Measurements from ENCODE around the gene MGRN1.

MGRN1 gene

GRCh38 chr16:4686497-4687210, 62.0 kb downstream of the MGRN1 start:
- DNase-seq (ENCODE audit: low read depth in 3 of 3) = no peak

- no peak for DNase-seq (ENCODE audit: low read depth in 3 of 3)
Observed at GRCh38 chr16:4687416-4687815, 62.8 kb downstream of the MGRN1 start.

- no peak for DNase-seq (ENCODE audit: low read depth in 3 of 3)
Observed at GRCh38 chr16:4687946-4688673, 63.5 kb downstream of the MGRN1 start.

- no peak for DNase-seq (ENCODE audit: low read depth in 3 of 3)
Observed at GRCh38 chr16:4688674-4689045, 64.0 kb downstream of the MGRN1 start.

GRCh38 chr16:4689091-4689671, 64.6 kb downstream of the MGRN1 start:
- no peak for DNase-seq (ENCODE audit: low read depth in 3 of 3)

GRCh38 chr16:4689864-4690704, 65.5 kb downstream of the MGRN1 start:
- no peak for DNase-seq (ENCODE audit: low read depth in 3 of 3)

- no peak for DNase-seq (ENCODE audit: low read depth in 3 of 3)
Observed at GRCh38 chr16:4690946-4691665, 66.5 kb downstream of the MGRN1 start.

GRCh38 chr16:4691666-4692412, 67.2 kb downstream of the MGRN1 start:
- no peak for DNase-seq (ENCODE audit: low read depth in 3 of 3)

- no peak for DNase-seq (ENCODE audit: low read depth in 3 of 3)
Observed at GRCh38 chr16:4692460-4693295, 68.1 kb downstream of the MGRN1 start.

- DNase-seq (ENCODE audit: low read depth in 3 of 3) = peak; percentile 93 to 98 (median 95)
Observed at GRCh38 chr16:4693296-4693955, 68.8 kb downstream of the MGRN1 start, which contains the start of gene NUDT16L1. Gene NUDT16L1, plus strand, starts transcription at chr16:4693562. Its CDS starts 165 bp downstream, at chr16:4693727.

- peak in 1 of 3 donors; percentile 41 for DNase-seq (ENCODE audit: low read depth in 3 of 3)
Observed at GRCh38 chr16:4693956-4694641, 69.5 kb downstream of the MGRN1 start.

- DNase-seq (ENCODE audit: low read depth in 3 of 3) = no peak
Observed at GRCh38 chr16:4694642-4695451, 70.2 kb downstream of the MGRN1 start.

- no peak for DNase-seq (ENCODE audit: low read depth in 3 of 3)
Observed at GRCh38 chr16:4695473-4696171, 71.0 kb downstream of the MGRN1 start.

- no peak for DNase-seq (ENCODE audit: low read depth in 3 of 3)
Observed at GRCh38 chr16:4696172-4696904, 71.7 kb downstream of the MGRN1 start.

- no peak for DNase-seq (ENCODE audit: low read depth in 3 of 3)
Observed at GRCh38 chr16:4696905-4697847, 72.5 kb downstream of the MGRN1 start.
